ENCODE results near the gene HCK.

- TF ChIP-seq EZH2phosphoT487 (conservative IDR thresholded peaks at IDR 0.05; ENCODE audit: low read length) (no peak), CTCF (IDR thresholded peaks at IDR 0.05; ENCODE audit: insufficient read depth, low read length, poor library complexity, severe bottlenecking) (no peak)
These were observed 33.5 kb upstream of the HCK start for GRCh38 chr20:32018269-32019155.
